8988T (cell line): Measurements from ENCODE around the gene ANKRD44.

Source experiments
- DNase-seq: peaks from one replicate; pipeline ENCODE4 v3.0.0; 2011

Gene ANKRD44

GRCh38 chr2:197204519-197205250 is 105.9 kb downstream of the ANKRD44 start:
- no peak for DNase-seq

DNA sequence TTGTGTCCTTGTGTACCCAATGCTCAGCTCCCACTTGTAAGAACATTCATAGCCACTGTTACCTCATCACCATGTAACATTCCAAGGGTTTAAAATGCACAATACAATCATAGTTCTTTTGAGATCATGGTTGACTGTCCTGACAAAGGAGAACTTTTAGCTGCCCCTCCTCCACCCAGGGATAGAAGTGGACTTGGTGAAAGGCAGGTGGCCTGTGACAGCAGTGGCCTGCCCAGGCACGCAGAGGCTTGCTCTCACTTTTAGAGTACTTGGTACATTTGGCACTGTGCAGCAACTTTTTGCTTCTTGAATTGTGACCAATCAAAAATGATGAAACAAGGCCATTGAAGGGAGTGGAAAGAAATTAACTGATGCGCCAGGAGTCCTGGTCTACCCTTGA is 108.7 kb downstream of the ANKRD44 start:
- DNase-seq = no peak

- no peak for DNase-seq
Observed at GRCh38 chr2:197200762-197201058, 109.9 kb downstream of the ANKRD44 start.

DNA sequence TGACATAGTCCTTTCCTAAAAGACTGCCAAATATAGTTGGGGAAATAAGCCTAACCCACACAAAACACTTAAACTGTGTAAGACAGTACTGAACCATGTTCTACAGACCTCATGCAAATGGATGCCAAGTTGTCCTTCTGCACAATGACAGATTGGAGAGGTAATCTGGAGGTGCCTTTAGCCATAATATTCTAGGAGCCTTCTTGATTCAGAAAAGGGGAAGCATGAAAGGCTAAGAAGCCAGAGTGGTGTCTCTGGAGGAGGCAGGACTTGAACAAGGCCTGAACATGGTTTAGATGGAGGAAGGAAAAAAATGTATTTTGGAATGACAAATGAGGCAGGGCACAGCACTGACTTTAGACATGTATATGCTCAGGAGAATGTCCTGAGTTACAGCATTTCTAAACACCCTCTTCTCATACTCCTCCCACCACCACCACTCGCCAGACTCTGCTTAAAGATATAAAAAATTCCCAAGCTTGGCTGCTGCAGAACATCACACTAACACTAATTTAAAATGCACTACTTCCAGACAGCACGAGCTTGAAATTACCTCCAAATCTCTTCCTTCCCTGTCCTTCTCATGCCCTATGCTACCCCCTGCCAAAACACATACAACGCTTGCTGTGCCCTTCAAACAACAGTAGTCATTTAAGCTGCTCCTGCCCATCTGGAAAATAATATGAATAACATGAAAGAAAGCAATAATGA is 110.4 kb downstream of the ANKRD44 start:
- DNase-seq = no peak

DNA sequence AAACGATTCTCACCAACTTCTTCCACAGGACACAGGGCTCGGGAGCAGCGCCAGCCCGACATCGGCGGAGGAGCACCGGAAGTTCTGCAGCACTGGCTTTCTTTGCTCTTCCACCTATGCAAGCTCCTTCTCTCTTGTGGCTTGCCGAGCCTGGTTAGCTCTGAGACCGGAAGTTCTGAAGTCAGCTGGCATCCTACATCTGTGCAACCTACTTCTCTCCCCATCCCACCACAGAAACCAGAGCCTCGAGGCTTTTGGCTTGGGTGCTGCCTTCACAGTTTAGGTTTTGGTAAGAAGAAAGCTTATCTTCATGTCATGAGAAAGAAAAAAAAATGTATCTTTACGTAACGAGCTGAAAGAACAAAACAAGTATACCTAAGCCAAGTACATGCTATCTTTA is 111.7 kb downstream of the ANKRD44 start:
- DNase-seq = no peak

DNA sequence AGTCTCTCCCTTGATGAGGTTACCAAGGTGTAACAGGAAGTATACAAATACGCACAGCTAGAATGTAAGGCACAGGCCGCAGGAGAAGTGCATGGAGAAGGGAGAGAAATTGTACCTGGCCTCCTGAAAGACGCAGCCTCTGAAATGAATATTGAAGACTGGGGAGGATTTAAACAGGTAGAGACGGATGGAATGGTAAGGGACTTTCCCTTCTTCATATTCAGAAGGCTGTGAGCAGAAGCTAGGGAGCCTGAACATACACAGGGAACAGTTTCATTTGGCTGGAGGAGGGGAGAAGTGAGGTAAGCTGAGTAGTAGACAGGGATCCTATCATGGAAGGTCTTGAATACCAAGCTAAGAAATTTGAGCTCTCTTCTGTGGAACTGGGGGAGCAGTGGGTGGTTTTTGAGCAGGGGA is 112.7 kb downstream of the ANKRD44 start:
- DNase-seq = no peak

- DNase-seq = no peak
Observed at GRCh38 chr2:197196541-197197180, 113.9 kb downstream of the ANKRD44 start.

- no peak for DNase-seq
Observed at GRCh38 chr2:197195518-197195917, 115.1 kb downstream of the ANKRD44 start.

- DNase-seq = no peak
Observed at GRCh38 chr2:197191940-197192322, 118.6 kb downstream of the ANKRD44 start.

GRCh38 chr2:197191177-197191939 is 119.2 kb downstream of the ANKRD44 start:
- DNase-seq = no peak

- no peak for DNase-seq
Observed at GRCh38 chr2:197190100-197190432, 120.5 kb downstream of the ANKRD44 start.

DNA sequence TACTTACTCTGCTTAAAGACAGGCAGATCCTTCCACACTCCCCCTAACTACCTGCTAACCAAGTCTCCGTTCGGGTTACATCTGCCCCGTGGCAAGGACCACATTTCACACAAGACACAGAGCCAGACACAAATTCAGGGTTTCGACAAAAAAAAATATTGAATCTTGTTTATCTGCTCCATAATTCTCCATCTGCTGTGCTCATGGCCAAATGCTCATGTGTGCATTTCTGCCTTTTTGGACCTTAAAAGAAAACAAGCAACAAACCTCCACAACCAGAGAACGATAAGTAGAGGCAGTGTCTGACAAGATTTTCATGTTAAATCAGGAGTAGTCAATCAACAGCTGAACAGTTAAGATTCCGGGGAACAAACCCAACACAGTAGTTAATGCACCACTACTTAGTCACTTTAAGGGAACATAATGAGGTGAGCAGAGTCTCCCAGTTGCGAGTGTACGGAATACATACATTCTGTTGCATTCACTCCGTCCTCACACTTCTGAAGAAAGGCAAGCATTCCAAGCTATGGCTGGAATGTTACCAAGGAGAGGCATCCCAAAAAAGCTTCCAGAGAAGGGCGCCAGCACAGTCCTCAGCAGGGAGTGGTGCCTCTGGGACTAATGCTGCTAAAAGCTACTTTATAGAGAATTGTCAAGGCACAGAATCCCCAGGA is 121.0 kb downstream of the ANKRD44 start:
- DNase-seq = no peak

DNA sequence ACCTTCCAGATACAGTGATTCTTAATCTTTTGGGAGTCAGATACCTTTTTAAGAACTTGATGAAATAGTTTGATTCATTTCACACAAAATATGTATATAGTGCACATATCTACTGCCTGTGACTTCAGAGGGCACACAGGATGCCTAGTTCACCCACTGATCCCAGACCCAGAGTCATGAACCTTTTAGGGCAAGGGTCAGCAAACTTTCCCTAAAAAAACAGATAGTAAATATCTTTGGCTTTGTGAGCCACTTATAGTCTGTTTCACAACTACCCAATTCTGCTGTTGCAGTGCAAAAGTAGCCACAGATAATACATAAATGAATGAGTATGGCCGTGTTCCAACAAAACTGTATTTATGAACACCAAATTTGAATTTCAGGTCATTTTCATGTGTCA is 124.9 kb downstream of the ANKRD44 start:
- no peak for DNase-seq

DNA sequence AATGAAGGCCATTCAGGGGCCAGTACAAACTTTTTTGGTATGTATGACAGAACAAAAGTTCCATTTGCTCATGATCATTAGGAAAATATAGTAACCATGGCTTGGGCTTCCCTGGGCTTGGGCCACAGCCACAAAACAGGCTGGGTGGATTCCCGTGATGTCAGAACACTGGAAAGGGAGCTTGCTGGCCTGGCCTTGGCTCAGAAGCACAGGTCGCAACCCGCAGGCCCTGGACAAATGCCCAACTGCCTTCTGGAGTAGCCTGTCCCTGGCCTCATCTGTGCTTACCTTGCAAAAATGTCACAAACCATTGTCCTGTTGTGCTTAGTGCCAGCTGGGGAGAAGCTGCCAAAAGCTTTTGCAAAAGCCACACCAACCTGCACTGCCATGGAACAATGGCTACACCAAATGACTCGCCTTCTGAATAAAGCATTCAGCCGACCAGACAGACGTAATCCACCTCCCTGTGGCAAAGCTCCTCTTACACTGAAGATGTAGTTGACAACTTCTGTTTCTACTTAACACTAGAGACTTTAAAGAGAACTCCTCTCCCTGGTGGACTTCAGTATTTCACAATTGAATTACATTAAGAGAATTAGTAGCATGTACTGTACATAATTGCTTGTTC is 125.5 kb downstream of the ANKRD44 start:
- no peak for DNase-seq

- DNase-seq = no peak
Observed at GRCh38 chr2:197183355-197183754, 127.2 kb downstream of the ANKRD44 start.

DNA sequence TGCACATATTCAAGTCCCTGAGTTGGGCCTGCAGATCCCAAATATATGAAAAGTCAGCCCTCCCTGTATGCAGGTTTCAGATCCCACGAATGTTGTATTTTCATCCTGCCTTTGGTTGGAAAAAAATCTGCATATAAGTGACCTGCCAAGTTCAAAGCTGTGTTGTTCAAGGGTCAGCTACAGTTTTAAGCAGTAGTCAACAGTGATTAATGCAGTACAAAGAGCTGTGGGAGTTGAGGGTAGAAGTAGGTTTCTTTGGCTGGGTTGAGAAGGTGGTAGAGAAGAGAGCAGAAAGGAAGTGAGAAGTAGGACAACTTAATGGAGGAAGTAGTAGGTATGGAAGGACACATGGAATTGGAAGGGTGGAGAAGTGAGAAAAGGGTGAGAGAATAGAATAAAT is 127.9 kb downstream of the ANKRD44 start:
- DNase-seq = no peak

- DNase-seq = no peak
Observed at GRCh38 chr2:197181491-197181890, 129.1 kb downstream of the ANKRD44 start.

- DNase-seq = no peak
Observed at GRCh38 chr2:197179744-197180498, 130.7 kb downstream of the ANKRD44 start.

DNA sequence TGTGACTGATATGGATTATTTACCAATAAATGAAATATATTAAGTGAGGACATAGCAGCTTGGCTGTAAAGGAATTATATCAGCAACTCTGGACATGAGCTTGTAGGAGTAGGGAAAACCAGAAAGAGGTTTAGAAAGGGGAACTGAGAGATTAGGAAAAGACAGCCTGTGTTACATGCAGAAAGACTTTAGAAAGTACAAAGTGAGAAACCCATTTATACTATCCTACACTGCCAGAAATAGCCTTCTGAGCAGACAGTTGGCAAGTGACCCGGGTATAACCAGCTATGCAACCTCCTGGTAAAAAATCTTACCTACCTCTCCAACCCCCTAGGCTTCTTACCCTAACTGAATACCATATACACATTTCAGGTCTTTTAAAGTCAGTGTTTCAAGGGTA is 134.1 kb downstream of the ANKRD44 start:
- DNase-seq = no peak

GRCh38 chr2:197174539-197175094 is 136.0 kb downstream of the ANKRD44 start:
- DNase-seq = no peak

GRCh38 chr2:197171582-197171981 is 139.0 kb downstream of the ANKRD44 start:
- DNase-seq = no peak

GRCh38 chr2:197170208-197170607 is 140.4 kb downstream of the ANKRD44 start:
- no peak for DNase-seq
